ENCODE measurements around the gene KITLG.

Gene KITLG

GRCh38 chr12:88544991-88545980, 35.0 kb downstream of the KITLG start:
- DNase-seq (ENCODE audit: insufficient read length, low spot score) = no peak
- no peak for TF ChIP-seq CTCF (IDR thresholded peaks at IDR 0.05; ENCODE audit: insufficient read depth, missing control alignments)
- FAIRE-seq = no peak

GRCh38 chr12:88539893-88540292, 40.4 kb downstream of the KITLG start:
- FAIRE-seq (peak; percentile 32), DNase-seq (ENCODE audit: insufficient read length, low spot score) (no peak)
- TF ChIP-seq CTCF (IDR thresholded peaks at IDR 0.05; ENCODE audit: insufficient read depth, missing control alignments) = no peak

- no peak for TF ChIP-seq CTCF (IDR thresholded peaks at IDR 0.05; ENCODE audit: insufficient read depth, missing control alignments)
- FAIRE-seq (no peak), DNase-seq (ENCODE audit: insufficient read length, low spot score) (no peak)
Observed at GRCh38 chr12:88538697-88539096, 41.6 kb downstream of the KITLG start.

GRCh38 chr12:88538250-88538649, 42.0 kb downstream of the KITLG start:
- DNase-seq (ENCODE audit: insufficient read length, low spot score) = no peak
- FAIRE-seq = no peak
- TF ChIP-seq CTCF (IDR thresholded peaks at IDR 0.05; ENCODE audit: insufficient read depth, missing control alignments) = no peak

GRCh38 chr12:88530868-88531267, 49.4 kb downstream of the KITLG start:
- FAIRE-seq (no peak), DNase-seq (ENCODE audit: insufficient read length, low spot score) (no peak)
- no peak for TF ChIP-seq CTCF (IDR thresholded peaks at IDR 0.05; ENCODE audit: insufficient read depth, missing control alignments)

GRCh38 chr12:88529531-88530488, 50.5 kb downstream of the KITLG start:
- no peak for TF ChIP-seq CTCF (IDR thresholded peaks at IDR 0.05; ENCODE audit: insufficient read depth, missing control alignments)
- FAIRE-seq (no peak), DNase-seq (ENCODE audit: insufficient read length, low spot score) (no peak)

Measured in D721Med (cell line).